Osteoblast (primary cell): ENCODE data around the gene DYSF. TPM values are rescaled to one million over a fixed set of nuclear protein-coding genes. Genes with fewer than 3 reads are reported as not detected.
A peak's percentile ranks its signal among the peaks of the same experiment; 100 is the strongest.

Experiments used
- DNase-seq: peaks from one replicate; pipeline ENCODE4 v3.0.0; 2011; ENCODE audit warnings: low spot score, mixed read lengths; ENCODE audit not compliant: insufficient read length; ENCODE audit errors: missing footprints
- H2AFZ ChIP-seq: 2 replicates; pipeline ENCODE4 v1.6.0; 2011; ENCODE audit warnings: mild to moderate bottlenecking, low read length
- H3K27ac ChIP-seq: 2 replicates; pipeline ENCODE4 v1.5.1; 2011; ENCODE audit warnings: mild to moderate bottlenecking, low read depth, low read length, moderate library complexity
- H3K27me3 ChIP-seq: 2 replicates; pipeline ENCODE4 v1.6.0; 2012; ENCODE audit warnings: mild to moderate bottlenecking, control low read depth, inconsistent platforms, low read length, moderate library complexity; ENCODE audit not compliant: insufficient read depth
- H3K36me3 ChIP-seq: 2 replicates; pipeline ENCODE4 v1.5.1; 2011; ENCODE audit warnings: mild to moderate bottlenecking, low read length, control low read depth, moderate library complexity; ENCODE audit not compliant: insufficient read depth
- H3K4me1 ChIP-seq: 2 replicates; pipeline ENCODE4 v1.5.1; 2011; ENCODE audit warnings: mild to moderate bottlenecking, low read length, control low read depth, moderate library complexity; ENCODE audit not compliant: insufficient read depth
- H3K4me2 ChIP-seq: 2 replicates; pipeline ENCODE4 v1.6.0; 2011; ENCODE audit warnings: mild to moderate bottlenecking, low read length; ENCODE audit not compliant: insufficient read depth
- H3K4me3 ChIP-seq: fragments of 200-600 bp; sonication (generic); 3 replicates; pipeline ENCODE4 v1.5.1; 2012; ENCODE audit warnings: mild to moderate bottlenecking, low read length, inconsistent platforms; ENCODE audit not compliant: insufficient read depth
- H3K79me2 ChIP-seq: 2 replicates; pipeline ENCODE4 v1.6.0; 2012; ENCODE audit warnings: mild to moderate bottlenecking, low read length, control low read depth, inconsistent platforms; ENCODE audit not compliant: insufficient read depth
- H3K9me3 ChIP-seq: 2 replicates; pipeline ENCODE4 v1.5.1; 2011; ENCODE audit warnings: low read depth, low read length, control low read depth
- H4K20me1 ChIP-seq: 2 replicates; pipeline ENCODE4 v1.6.0; 2012; ENCODE audit warnings: mild to moderate bottlenecking, low read length, control low read depth; ENCODE audit not compliant: insufficient read depth
- CTCF ChIP-seq: IDR thresholded peaks from 2 replicates; pipeline ENCODE4 v1.5.1; 2011; ENCODE audit warnings: mild to moderate bottlenecking, low read depth, low read length, moderate library complexity; ENCODE audit errors: extremely low read depth
- total RNA-seq: library from RNA; depleted of rRNA; stranded (reverse); fragments of >200 nt; gene quantifications from 2 replicates; pipeline ENCODE4 v1.2.3, GENCODE V29; 2012

The DYSF gene
- total RNA-seq, 1 donor, result 4.3 TPM

GRCh38 chr2:71578767-71579342, 125.5 kb downstream of the DYSF start:
- H3K27me3 ChIP-seq, result no peaks in the 10 kb centered on the region
- peaks cover 11% of the 10 kb centered on the region for H3K4me1 ChIP-seq
- no peaks in the 10 kb centered on the region for H4K20me1 ChIP-seq
- no peaks in the 10 kb centered on the region for H3K79me2 ChIP-seq
- peak overlapping the region; percentile 73 for H3K4me2 ChIP-seq
- H3K4me3 ChIP-seq, result peak overlapping the region; percentile 48
- no peaks in the 10 kb centered on the region for H3K9me3 ChIP-seq
- TF ChIP-seq CTCF, result no peak
- no peaks in the 10 kb centered on the region for H3K36me3 ChIP-seq
- DNase-seq, result peak; percentile 96
- H3K27ac ChIP-seq, result no peak overlapping the region
- peak overlapping the region; percentile 84 for H2AFZ ChIP-seq

GRCh38 chr2:71581026-71581425, 127.7 kb downstream of the DYSF start:
- no peaks in the 10 kb centered on the region for H3K36me3 ChIP-seq
- no peaks in the 10 kb centered on the region for H3K79me2 ChIP-seq
- no peak overlapping the region for H3K4me3 ChIP-seq
- H4K20me1 ChIP-seq, result no peaks in the 10 kb centered on the region
- H3K9me3 ChIP-seq, result no peaks in the 10 kb centered on the region
- peaks cover 11% of the 10 kb centered on the region for H3K4me1 ChIP-seq
- H3K27me3 ChIP-seq, result peaks cover 3% of the 10 kb centered on the region
- DNase-seq, result no peak
- no peak overlapping the region for H3K27ac ChIP-seq
- H3K4me2 ChIP-seq, result no peak overlapping the region
- no peak overlapping the region for H2AFZ ChIP-seq
- TF ChIP-seq CTCF, result no peak

GRCh38 chr2:71583876-71584275, 130.5 kb downstream of the DYSF start:
- TF ChIP-seq CTCF, result no peak
- Histone ChIP-seq H3K27me3 (peaks cover 9% of the 10 kb centered on the region), H3K79me2 (no peaks in the 10 kb centered on the region), H3K4me1 (peaks cover 11% of the 10 kb centered on the region), H3K4me2 (no peak overlapping the region), H2AFZ (no peak overlapping the region), H4K20me1 (peaks cover 2% of the 10 kb centered on the region), H3K36me3 (no peaks in the 10 kb centered on the region), H3K4me3 (no peak overlapping the region), H3K9me3 (no peaks in the 10 kb centered on the region), H3K27ac (peak overlapping the region; percentile 28)
- peak; percentile 96 for DNase-seq

- Histone ChIP-seq H2AFZ (no peak overlapping the region), H3K79me2 (no peaks in the 10 kb centered on the region), H3K27me3 (peaks cover 9% of the 10 kb centered on the region), H3K4me1 (peaks cover 6% of the 10 kb centered on the region), H3K4me2 (no peak overlapping the region), H3K4me3 (no peak overlapping the region), H3K9me3 (no peaks in the 10 kb centered on the region), H3K27ac (no peak overlapping the region), H4K20me1 (peaks cover 2% of the 10 kb centered on the region), H3K36me3 (no peaks in the 10 kb centered on the region)
- TF ChIP-seq CTCF, result no peak
- no peak for DNase-seq
Measured at GRCh38 chr2:71586471-71586870, 133.1 kb downstream of the DYSF start.
